ENCODE data around the gene PRRC2B. TPM values are rescaled to one million over a fixed set of nuclear protein-coding genes. Genes with fewer than 3 reads are reported as not detected.
"Not testable (repeated sequence)": the region's sequence is repeated elsewhere in the genome, so short reads cannot be mapped to it uniquely, and the experiment has no call there.

The PRRC2B gene
- total RNA-seq: 10 to 100 TPM; 62.7 to 98.6 (median 78.9) TPM
- 10 to 100 TPM; 10.8 to 85.0 (median 13.2) TPM for polyA plus RNA-seq

DNA sequence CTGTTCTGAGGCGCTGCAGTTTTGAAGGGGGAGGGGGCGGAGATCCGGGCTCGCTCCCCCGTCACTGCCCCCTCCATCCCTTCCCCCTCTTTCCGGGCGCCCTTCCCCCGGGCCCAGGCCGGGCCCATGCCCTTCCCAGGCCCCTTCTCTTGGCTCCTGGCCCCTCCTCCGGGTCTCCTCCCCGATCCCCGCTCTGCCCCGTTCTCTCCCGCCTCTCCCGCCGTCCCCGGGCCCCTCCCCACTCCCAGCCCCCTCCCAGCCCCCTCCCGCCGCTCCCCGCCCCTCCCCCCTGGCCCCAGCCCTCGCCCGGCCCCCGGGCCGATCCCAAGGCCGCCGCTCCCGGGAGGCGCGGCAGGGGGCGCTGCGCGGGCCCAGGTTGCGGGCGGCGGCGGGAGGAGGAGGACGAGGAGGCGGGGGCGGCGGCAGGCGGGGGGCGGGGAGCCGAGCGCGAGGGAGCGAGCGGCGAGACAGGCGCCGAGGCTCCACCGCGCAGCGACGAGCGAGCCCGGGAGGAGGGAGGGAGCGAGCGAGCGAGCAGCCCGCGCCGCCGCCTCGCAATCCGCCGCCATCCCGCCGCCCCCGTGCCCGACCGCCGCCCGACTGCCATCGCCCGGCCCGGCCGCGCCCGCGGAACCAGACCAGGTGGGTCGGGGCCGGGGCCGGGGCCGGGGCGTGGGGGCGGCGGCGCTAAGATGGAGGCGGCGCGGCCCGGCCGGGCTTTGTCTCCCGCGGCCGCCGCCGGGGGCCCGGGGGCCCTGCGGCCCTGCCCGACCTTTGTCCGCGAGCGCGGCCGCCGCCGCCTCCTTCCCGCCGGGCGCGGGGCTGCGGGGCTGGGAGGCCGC is at the start of gene PRRC2B:
PRRC2B (plus strand) TSS at position 465 of the 842 bp plus-strand sequence. CDS start 36,059 bp downstream, outside the sequence.
- Histone ChIP-seq H3K36me3 (no peaks in the 10 kb centered on the region), H3K9me3 (no peaks in the 10 kb centered on the region), H3K27me3 (no peaks in the 10 kb centered on the region), H3K4me3 (peak within 1 kb of the TSS; percentile 46 to 78 (median 75)), H3K4me1 (peaks cover 0 to 49% (median 41%) of the 10 kb centered on the region in 4 donors), H3K27ac (peak within 1 kb of the TSS; percentile 95 to 97 (median 97))
- DNase-seq: peak; percentile 93
- intact Hi-C loops (cut with DNase I): loop anchor here (1.0 to 2.0 kb wide), 2 partner anchors 8 to 19 kb away; no protein-coding TSS in a partner anchor
- TF ChIP-seq EP300 (IDR thresholded peaks at IDR 0.05) (no peak), POLR2A (IDR thresholded peaks at IDR 0.05) (no peak), POLR2AphosphoS5 (IDR thresholded peaks at IDR 0.05) (peak; percentile 54 to 88 (median 68))
- TF ChIP-seq, protein P1, sequence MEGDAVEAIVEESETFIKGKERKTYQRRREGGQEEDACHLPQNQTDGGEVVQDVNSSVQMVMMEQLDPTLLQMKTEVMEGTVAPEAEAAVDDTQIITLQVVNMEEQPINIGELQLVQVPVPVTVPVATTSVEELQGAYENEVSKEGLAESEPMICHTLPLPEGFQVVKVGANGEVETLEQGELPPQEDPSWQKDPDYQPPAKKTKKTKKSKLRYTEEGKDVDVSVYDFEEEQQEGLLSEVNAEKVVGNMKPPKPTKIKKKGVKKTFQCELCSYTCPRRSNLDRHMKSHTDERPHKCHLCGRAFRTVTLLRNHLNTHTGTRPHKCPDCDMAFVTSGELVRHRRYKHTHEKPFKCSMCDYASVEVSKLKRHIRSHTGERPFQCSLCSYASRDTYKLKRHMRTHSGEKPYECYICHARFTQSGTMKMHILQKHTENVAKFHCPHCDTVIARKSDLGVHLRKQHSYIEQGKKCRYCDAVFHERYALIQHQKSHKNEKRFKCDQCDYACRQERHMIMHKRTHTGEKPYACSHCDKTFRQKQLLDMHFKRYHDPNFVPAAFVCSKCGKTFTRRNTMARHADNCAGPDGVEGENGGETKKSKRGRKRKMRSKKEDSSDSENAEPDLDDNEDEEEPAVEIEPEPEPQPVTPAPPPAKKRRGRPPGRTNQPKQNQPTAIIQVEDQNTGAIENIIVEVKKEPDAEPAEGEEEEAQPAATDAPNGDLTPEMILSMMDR (IDR thresholded peaks at IDR 0.05): peak in 1 of 4 experiments; percentile 74
- 1% methylated on average over 114 of the region's 114 CpGs for WGBS, 2 donors

DNA sequence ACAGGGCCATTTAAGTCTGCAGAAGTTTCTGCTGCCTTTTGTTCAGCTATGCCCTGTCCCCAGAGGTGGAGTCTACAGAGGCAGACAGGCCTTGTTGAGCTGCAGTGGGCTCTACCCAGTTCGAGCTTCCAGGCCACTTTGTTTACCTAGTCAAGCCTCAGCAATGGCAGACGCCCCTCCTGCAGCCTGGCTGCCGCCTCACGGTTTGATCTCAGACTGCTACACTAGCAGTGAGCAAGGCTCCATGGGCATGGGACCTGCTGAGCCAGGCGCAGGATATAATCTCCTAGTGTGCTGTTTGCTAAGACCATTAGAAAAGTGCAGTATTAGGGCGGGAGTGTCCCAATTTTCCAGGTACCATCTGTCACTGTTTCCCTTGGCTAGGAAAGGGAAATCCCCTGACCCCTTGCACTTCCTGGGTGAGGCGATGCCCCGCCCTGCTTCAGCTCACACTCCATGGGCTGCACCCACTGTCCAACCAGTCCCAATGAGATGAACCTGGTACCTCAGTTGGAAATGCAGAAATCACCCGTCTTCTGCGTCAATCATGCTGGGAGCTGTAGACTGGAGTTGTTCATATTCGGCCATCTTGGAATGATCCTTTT is 48.9 kb upstream of the PRRC2B start:
- H3K36me3 ChIP-seq, H3K27me3 ChIP-seq, H3K4me3 ChIP-seq, DNase-seq, H3K9me3 ChIP-seq, H3K4me1 ChIP-seq, H3K27ac ChIP-seq: not testable (repeated sequence)
- intact Hi-C loops (cut with DNase I): loop anchor here (5.0 kb wide), 1 partner anchor 397 kb away; the partner anchor contains the start of gene RAPGEF1
- 71 to 81% methylated on average over 11 of the region's 11 CpGs for WGBS, 2 donors

- no peaks in the 10 kb centered on the region for H3K9me3 ChIP-seq
- peaks cover 0 to 3% (median 0%) of the 10 kb centered on the region in 3 donors for H3K27me3 ChIP-seq
- DNase-seq: no peak
- WGBS, 2 donors: 93 to 94% methylated on average over 6 of the region's 6 CpGs
- intact Hi-C loops (cut with DNase I): loop anchor here (5.0 kb wide), 1 partner anchor 396 kb away; the partner anchor contains the start of gene RAPGEF1
- no peaks in the 10 kb centered on the region for H3K36me3 ChIP-seq
- TF ChIP-seq POLR2A (IDR thresholded peaks at IDR 0.05) (no peak), EP300 (IDR thresholded peaks at IDR 0.05) (no peak), POLR2AphosphoS5 (IDR thresholded peaks at IDR 0.05) (no peak)
- TF ChIP-seq, protein P1 (IDR thresholded peaks at IDR 0.05): no peak
- H3K4me1 ChIP-seq: peaks cover 0 to 9% (median 9%) of the 10 kb centered on the region in 4 donors
- no peak overlapping the region for H3K27ac ChIP-seq
- no peak overlapping the region for H3K4me3 ChIP-seq
Measured at GRCh38 chr9:131346559-131346958, 47.3 kb upstream of the PRRC2B start.

- H3K27me3 ChIP-seq: peaks cover 0 to 3% (median 0%) of the 10 kb centered on the region in 3 donors
- no peak overlapping the region for H3K27ac ChIP-seq
- no peaks in the 10 kb centered on the region for H3K9me3 ChIP-seq
- no peaks in the 10 kb centered on the region for H3K36me3 ChIP-seq
- no peak for DNase-seq
- peaks cover 0 to 9% (median 9%) of the 10 kb centered on the region in 4 donors for H3K4me1 ChIP-seq
- WGBS, 2 donors: 59 to 81% methylated on average over 19 of the region's 19 CpGs
- H3K4me3 ChIP-seq: no peak overlapping the region
- intact Hi-C loops (cut with DNase I): loop anchor here (5.0 kb wide), 1 partner anchor 395 kb away; the partner anchor contains the start of gene RAPGEF1
- TF ChIP-seq POLR2AphosphoS5 (IDR thresholded peaks at IDR 0.05): no peak
Measured at GRCh38 chr9:131347376-131348020, 46.4 kb upstream of the PRRC2B start.

- no peak for TF ChIP-seq EP300 (IDR thresholded peaks at IDR 0.05)
- TF ChIP-seq POLR2A (IDR thresholded peaks at IDR 0.05): no peak
- TF ChIP-seq, protein P1 (IDR thresholded peaks at IDR 0.05): no peak
- no peak for TF ChIP-seq POLR2AphosphoS5 (IDR thresholded peaks at IDR 0.05)
- H3K4me3 ChIP-seq: no peak overlapping the region
- intact Hi-C loops (cut with DNase I): loop anchor here (5.0 kb wide), 1 partner anchor 393 kb away; the partner anchor contains the start of gene RAPGEF1
- no peak overlapping the region for H3K27ac ChIP-seq
- peaks cover 0 to 3% (median 0%) of the 10 kb centered on the region in 3 donors for H3K27me3 ChIP-seq
- H3K36me3 ChIP-seq: no peaks in the 10 kb centered on the region
- WGBS, 2 donors: 68 to 85% methylated on average over 10 of the region's 10 CpGs
- H3K4me1 ChIP-seq: peaks cover 0 to 9% (median 9%) of the 10 kb centered on the region in 4 donors
- no peaks in the 10 kb centered on the region for H3K9me3 ChIP-seq
- no peak for DNase-seq
Measured at GRCh38 chr9:131348631-131349521, 45.0 kb upstream of the PRRC2B start.
